ENCODE results near the gene TEX264.

Gene TEX264

GRCh38 chr3:51720292-51721061, 49.4 kb downstream of the TEX264 start:
- TF ChIP-seq CTCF (IDR thresholded peaks at IDR 0.05; ENCODE audit: unreplicated experiment in 3 of 3) = no peak
- H3K4me1 Mint-ChIP-seq = peaks cover 9% of the 10 kb centered on the region
- no peak overlapping the region for H3K4me3 Mint-ChIP-seq
- H3K9me3 Mint-ChIP-seq = no peaks in the 10 kb centered on the region
- H3K27me3 Mint-ChIP-seq (ENCODE audit: low read depth) = peaks cover 16% of the 10 kb centered on the region
- no peak overlapping the region for H3K27ac Mint-ChIP-seq
- no peaks in the 10 kb centered on the region for H3K36me3 Mint-ChIP-seq (ENCODE audit: low read depth)

GRCh38 chr3:51721062-51721745, 50.2 kb downstream of the TEX264 start:
- Mint-ChIP-seq H3K4me3 (no peak overlapping the region), H3K9me3 (no peaks in the 10 kb centered on the region), H3K27me3 (ENCODE audit: low read depth) (peaks cover 14% of the 10 kb centered on the region), H3K4me1 (peaks cover 9% of the 10 kb centered on the region), H3K27ac (no peak overlapping the region), H3K36me3 (ENCODE audit: low read depth) (no peaks in the 10 kb centered on the region)
- no peak for TF ChIP-seq CTCF (IDR thresholded peaks at IDR 0.05; ENCODE audit: unreplicated experiment in 3 of 3)

- no peaks in the 10 kb centered on the region for H3K9me3 Mint-ChIP-seq
- peaks cover 9% of the 10 kb centered on the region for H3K4me1 Mint-ChIP-seq
- no peak for TF ChIP-seq CTCF (IDR thresholded peaks at IDR 0.05; ENCODE audit: unreplicated experiment in 3 of 3)
- no peaks in the 10 kb centered on the region for H3K36me3 Mint-ChIP-seq (ENCODE audit: low read depth)
- H3K4me3 Mint-ChIP-seq = no peak overlapping the region
- no peak overlapping the region for H3K27ac Mint-ChIP-seq
- peaks cover 14% of the 10 kb centered on the region for H3K27me3 Mint-ChIP-seq (ENCODE audit: low read depth)
Measured at GRCh38 chr3:51722362-51722761, 51.3 kb downstream of the TEX264 start.

GRCh38 chr3:51727500-51727899, 56.4 kb downstream of the TEX264 start:
- Mint-ChIP-seq H3K27ac (no peak overlapping the region), H3K36me3 (ENCODE audit: low read depth) (no peaks in the 10 kb centered on the region), H3K27me3 (ENCODE audit: low read depth) (peaks cover 14% of the 10 kb centered on the region), H3K4me1 (no peaks in the 10 kb centered on the region), H3K4me3 (no peak overlapping the region), H3K9me3 (no peaks in the 10 kb centered on the region)
- TF ChIP-seq CTCF (IDR thresholded peaks at IDR 0.05; ENCODE audit: unreplicated experiment in 3 of 3) = no peak

DNA sequence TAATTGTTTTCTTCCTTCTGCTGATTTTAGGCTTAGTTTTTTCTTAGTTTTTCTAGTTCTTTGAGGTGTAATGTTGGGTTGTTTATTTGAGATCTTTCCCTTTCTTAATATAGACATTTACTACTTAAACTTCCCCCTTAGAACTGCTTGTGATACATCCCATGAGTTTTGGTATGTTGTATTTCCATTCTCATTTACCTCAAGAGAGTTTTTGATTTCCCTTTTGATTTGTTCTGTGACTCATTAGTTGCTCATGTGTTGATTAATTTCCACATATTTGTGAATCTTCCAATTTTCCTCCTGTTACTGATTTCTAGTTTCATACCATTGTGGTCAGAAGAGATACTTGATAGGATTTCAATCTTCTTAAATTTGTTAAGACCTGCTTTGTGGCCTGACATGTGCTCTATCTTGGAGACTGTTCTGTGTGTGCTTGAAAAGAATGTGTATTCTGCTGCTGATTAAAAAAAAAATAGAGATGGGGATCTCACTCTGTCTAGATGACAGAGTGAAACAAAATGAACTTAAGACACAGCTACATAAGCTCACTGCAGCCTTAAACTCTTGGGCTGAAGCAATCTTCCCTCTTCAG, 58.1 kb downstream of the TEX264 start:
- Mint-ChIP-seq H3K4me1 (no peaks in the 10 kb centered on the region), H3K36me3 (ENCODE audit: low read depth) (no peaks in the 10 kb centered on the region), H3K4me3 (no peak overlapping the region), H3K9me3 (no peaks in the 10 kb centered on the region), H3K27me3 (ENCODE audit: low read depth) (peaks cover 14% of the 10 kb centered on the region), H3K27ac (no peak overlapping the region)
- TF ChIP-seq CTCF (IDR thresholded peaks at IDR 0.05; ENCODE audit: unreplicated experiment in 3 of 3) = no peak
